ENCODE data around the gene ORM1. TPM values are rescaled to one million over a fixed set of nuclear protein-coding genes. Genes with fewer than 3 reads are reported as not detected.

The ORM1 gene
- total and polyA plus RNA-seq, 8 donors = 3.0 to 87.0 (median 5.9) TPM

DNA sequence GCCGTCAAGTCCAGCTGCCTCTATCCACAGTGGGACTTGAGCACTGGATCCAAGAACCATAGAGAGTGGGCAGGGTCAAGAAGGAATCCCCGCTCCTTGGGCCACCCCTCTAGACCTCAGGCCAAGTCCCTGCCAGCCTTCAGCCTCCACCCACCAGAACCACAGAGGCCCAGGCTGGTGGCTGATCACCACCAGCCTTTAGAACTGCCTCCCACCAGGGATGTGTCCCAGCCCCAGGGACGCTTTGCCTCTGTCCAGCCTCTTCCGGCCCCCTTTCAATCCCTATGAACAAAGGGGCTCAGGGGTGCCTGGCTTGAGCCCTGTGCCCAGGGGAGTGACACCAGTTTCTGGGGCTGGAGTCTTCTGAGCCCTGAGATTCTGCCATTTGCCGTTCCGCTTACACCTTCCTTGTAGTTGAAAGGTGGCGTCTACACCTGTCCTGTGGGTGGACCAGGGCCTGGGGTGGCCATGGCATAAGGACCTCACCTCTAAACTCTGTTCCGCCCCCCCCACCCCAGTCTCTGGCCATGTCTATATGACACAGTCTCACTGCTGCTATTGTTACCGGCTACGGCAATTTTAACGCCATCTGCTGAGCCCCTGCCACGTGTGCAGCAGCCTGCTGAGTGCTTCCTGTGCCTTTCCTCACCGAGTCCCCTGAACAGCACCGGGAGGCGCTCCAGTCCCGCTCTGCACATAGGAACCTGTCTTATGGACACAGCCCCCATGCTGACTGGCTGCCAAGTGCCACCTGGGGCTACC lies 35.7 kb upstream of the ORM1 start:
- Histone ChIP-seq H3K27ac (no peak overlapping the region), H3K9me3 (no peaks in the 10 kb centered on the region), H3K27me3 (peaks cover 0 to 14% of the 10 kb centered on the region in 2 donors), H3K4me3 (no peak overlapping the region), H3K4me1 (no peaks in the 10 kb centered on the region), H3K36me3 (peaks cover 0 to 8% of the 10 kb centered on the region in 2 donors)
- intact Hi-C loops (cut with DNase I) = loop anchor here in 1 of 2 donors (10.0 kb wide), 1 partner anchor 132 kb away; the partner anchor contains the start of gene COL27A1
- ATAC-seq (no peak), DNase-seq (peak in 2 of 4 donors; percentile 33 to 58)
- TF ChIP-seq, protein P1, sequence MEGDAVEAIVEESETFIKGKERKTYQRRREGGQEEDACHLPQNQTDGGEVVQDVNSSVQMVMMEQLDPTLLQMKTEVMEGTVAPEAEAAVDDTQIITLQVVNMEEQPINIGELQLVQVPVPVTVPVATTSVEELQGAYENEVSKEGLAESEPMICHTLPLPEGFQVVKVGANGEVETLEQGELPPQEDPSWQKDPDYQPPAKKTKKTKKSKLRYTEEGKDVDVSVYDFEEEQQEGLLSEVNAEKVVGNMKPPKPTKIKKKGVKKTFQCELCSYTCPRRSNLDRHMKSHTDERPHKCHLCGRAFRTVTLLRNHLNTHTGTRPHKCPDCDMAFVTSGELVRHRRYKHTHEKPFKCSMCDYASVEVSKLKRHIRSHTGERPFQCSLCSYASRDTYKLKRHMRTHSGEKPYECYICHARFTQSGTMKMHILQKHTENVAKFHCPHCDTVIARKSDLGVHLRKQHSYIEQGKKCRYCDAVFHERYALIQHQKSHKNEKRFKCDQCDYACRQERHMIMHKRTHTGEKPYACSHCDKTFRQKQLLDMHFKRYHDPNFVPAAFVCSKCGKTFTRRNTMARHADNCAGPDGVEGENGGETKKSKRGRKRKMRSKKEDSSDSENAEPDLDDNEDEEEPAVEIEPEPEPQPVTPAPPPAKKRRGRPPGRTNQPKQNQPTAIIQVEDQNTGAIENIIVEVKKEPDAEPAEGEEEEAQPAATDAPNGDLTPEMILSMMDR (IDR thresholded peaks at IDR 0.05) = no peak

DNA sequence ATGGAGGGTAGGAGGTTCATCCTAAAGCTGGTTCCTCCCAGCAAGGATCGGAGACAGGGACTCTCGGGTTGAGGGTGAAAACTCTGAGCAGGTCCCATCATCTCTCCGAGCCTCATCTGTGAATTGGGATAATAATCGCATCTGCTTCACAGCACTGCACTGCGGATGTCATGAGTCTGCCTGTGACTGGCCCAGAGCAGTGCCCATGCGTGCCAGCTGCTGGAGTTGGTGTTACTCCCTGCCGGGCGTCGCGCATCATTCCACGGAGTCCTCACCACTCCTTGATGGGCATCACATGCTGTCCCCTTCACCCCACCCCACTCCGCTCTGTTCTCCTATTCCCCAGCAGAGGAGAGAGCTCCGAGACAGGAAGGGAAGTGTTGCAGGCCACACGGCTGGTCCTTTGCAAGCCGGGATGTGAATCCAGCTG lies 35.1 kb upstream of the ORM1 start:
- Histone ChIP-seq H3K4me3 (no peak overlapping the region), H3K27me3 (peaks cover 0 to 19% of the 10 kb centered on the region in 2 donors), H3K36me3 (peaks cover 2 to 8% of the 10 kb centered on the region in 2 donors), H3K9me3 (no peaks in the 10 kb centered on the region), H3K27ac (no peak overlapping the region), H3K4me1 (no peaks in the 10 kb centered on the region)
- no peak for ATAC-seq
- intact Hi-C loops (cut with DNase I) = loop anchor here in 1 of 2 donors (10.0 kb wide), 1 partner anchor 133 kb away; the partner anchor contains the start of gene COL27A1
- DNase-seq = peak in 2 of 4 donors; percentile 29 to 58
- TF ChIP-seq, protein P1 (IDR thresholded peaks at IDR 0.05) = no peak

DNA sequence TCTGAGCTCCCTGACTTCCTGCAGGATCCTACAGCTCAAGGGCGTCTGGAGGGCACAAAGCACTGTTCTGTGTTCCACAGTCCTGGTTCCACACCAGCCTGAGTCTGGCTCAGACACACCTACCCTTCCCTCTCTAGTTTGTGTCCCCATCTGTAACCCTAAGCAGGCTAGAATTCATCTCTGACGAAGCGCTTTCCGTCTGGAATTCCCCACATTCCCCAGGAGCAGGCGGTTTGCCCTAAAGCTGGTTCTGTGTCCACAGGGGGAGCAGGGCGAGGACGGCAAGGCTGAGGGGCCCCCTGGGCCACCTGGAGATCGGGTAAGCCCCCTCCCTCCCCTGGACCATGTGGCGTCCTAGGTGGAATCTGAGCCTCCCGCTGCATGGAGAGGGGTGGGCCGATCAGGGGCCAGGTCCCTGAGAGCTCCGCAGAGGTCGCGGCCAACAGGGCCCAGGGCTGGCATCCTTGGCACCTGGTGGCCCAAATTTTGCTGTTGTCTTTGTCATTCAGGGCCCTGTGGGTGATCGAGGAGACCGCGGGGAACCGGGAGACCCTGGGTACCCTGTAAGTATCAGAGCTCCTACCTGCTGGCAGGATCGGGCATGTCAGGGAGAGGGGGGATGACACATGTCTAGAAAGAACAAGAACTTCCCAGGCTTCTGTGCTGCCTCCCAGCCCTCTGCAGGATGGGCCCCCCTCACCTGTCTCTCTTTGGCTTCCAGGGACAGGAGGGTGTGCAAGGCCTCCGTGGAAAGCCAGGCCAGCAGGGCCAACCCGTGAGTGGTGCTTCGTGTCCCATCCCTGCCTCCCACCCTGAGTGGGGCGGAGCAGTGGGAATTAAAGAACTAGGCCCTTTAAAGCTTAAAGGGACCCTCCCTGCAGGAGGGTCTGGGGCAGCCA lies 34.5 kb upstream of the ORM1 start:
- TF ChIP-seq, protein P1 (IDR thresholded peaks at IDR 0.05) = no peak
- H3K4me1 ChIP-seq = no peaks in the 10 kb centered on the region
- H3K27me3 ChIP-seq = peaks cover 0 to 19% of the 10 kb centered on the region in 2 donors
- ATAC-seq = no peak
- no peaks in the 10 kb centered on the region for H3K9me3 ChIP-seq
- peak in 2 of 4 donors; percentile 30 to 68 for DNase-seq
- no peak overlapping the region for H3K4me3 ChIP-seq
- peaks cover 3 to 8% of the 10 kb centered on the region in 2 donors for H3K36me3 ChIP-seq
- intact Hi-C loops (cut with DNase I) = loop anchor here in 1 of 2 donors (10.0 kb wide), 1 partner anchor 134 kb away; the partner anchor contains the start of gene COL27A1
- H3K27ac ChIP-seq = no peak overlapping the region

DNA sequence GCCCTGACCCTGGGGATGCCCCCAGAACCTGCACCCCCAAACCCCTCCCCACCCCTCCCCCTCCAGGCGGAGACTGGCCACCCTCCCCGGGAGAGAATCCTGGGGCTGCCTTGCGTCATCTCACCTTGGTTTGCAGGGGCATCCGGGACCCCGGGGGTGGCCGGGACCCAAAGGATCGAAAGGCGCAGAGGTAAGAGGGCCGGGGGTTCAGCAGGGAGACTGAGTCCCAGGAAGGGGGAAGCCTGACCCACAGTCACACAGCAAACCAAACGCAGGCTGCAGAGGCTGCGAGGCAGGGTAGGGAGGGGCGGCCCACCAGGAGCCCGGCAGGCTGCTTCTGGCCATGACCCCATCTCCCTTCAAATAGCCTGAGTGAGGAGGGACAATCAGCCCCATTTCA lies 33.8 kb upstream of the ORM1 start:
- TF ChIP-seq, protein P1 (IDR thresholded peaks at IDR 0.05) = no peak
- peaks cover 3 to 8% of the 10 kb centered on the region in 2 donors for H3K36me3 ChIP-seq
- peak in 2 of 4 donors; percentile 12 to 59 for DNase-seq
- no peaks in the 10 kb centered on the region for H3K4me1 ChIP-seq
- no peak for ATAC-seq
- intact Hi-C loops (cut with DNase I) = loop anchor here in 1 of 2 donors (10.0 kb wide), 1 partner anchor 134 kb away; the partner anchor contains the start of gene COL27A1
- no peak overlapping the region for H3K4me3 ChIP-seq
- H3K27ac ChIP-seq = no peak overlapping the region
- H3K27me3 ChIP-seq = peaks cover 0 to 19% of the 10 kb centered on the region in 2 donors
- no peaks in the 10 kb centered on the region for H3K9me3 ChIP-seq

All from left lung (tissue), 10 donors.